SK-N-SH treated with all-trans-retinoic acid at 6 μM for 48 hours (cell line): ENCODE results near the gene ANKHD1.

ENCODE experiments used
- ATAC-seq: fragments of 200-7000 bp; cut with Tn5 transposase; 3 replicates; pipeline ENCODE4 v1.9.1; 2020; ENCODE audit warnings: mild to moderate bottlenecking, moderate library complexity
- BACH2 ChIP-seq: fragments of 250-450 bp; sonication (Bioruptor Pico); IDR thresholded peaks from 2 replicates; pipeline ENCODE4 v1.9.0; 2021; ENCODE audit warnings: mild to moderate bottlenecking, borderline replicate concordance
- CSDC2 ChIP-seq: fragments of 250-450 bp; sonication (Bioruptor Pico); IDR thresholded peaks from 2 replicates; pipeline ENCODE4 v1.5.0; 2020; ENCODE audit warnings: mild to moderate bottlenecking, moderate library complexity
- ESRRG ChIP-seq: fragments of 250-450 bp; sonication (Bioruptor Pico); IDR thresholded peaks from 2 replicates; pipeline ENCODE4 v1.6.1; 2021; ENCODE audit warnings: mild to moderate bottlenecking
- GLIS3 ChIP-seq: fragments of 250-450 bp; sonication (Bioruptor Pico); IDR thresholded peaks from 2 replicates; pipeline ENCODE4 v1.5.0; 2020; ENCODE audit warnings: mild to moderate bottlenecking, moderate library complexity
- ISL1 ChIP-seq: fragments of 250-450 bp; sonication (Bioruptor Pico); IDR thresholded peaks from 2 replicates; pipeline ENCODE4 v2.1.2; 2022; ENCODE audit warnings: mild to moderate bottlenecking, moderate library complexity
- OSR1 ChIP-seq: fragments of 250-450 bp; sonication (Bioruptor Pico); IDR thresholded peaks from 2 replicates; pipeline ENCODE4 v1.8.0; 2022; ENCODE audit warnings: moderate library complexity, mild to moderate bottlenecking, inconsistent platforms
- RARB ChIP-seq: fragments of 250-450 bp; sonication (Bioruptor Pico); IDR thresholded peaks from 2 replicates; pipeline ENCODE4 v1.8.0; 2021; ENCODE audit warnings: mild to moderate bottlenecking, moderate library complexity
- SNAI2 ChIP-seq: fragments of 250-450 bp; sonication (Bioruptor Pico); IDR thresholded peaks from 2 replicates; pipeline ENCODE4 v1.5.0; 2020; ENCODE audit warnings: mild to moderate bottlenecking, moderate library complexity
- TCF4 ChIP-seq: fragments of 250-450 bp; sonication (Bioruptor Pico); IDR thresholded peaks from 2 replicates; pipeline ENCODE4 v1.8.0; 2021; ENCODE audit warnings: mild to moderate bottlenecking, moderate library complexity, borderline replicate concordance
- ZC3H10 ChIP-seq: fragments of 250-450 bp; sonication (Bioruptor Pico); IDR thresholded peaks from 2 replicates; pipeline ENCODE4 v1.5.1; 2021; ENCODE audit warnings: mild to moderate bottlenecking, moderate library complexity
- ZFP3 ChIP-seq: fragments of 250-450 bp; sonication (Bioruptor Pico); IDR thresholded peaks from 2 replicates; pipeline ENCODE4 v1.5.0; 2020; ENCODE audit warnings: mild to moderate bottlenecking, moderate library complexity
- ZFP30 ChIP-seq: fragments of 450-650 bp; formaldehyde crosslinking; IDR thresholded peaks from 2 replicates; pipeline ENCODE4 v1.5.0; 2022; ENCODE audit warnings: mild to moderate bottlenecking, moderate library complexity
- ZNF565 ChIP-seq: fragments of 450-650 bp; formaldehyde crosslinking; conservative IDR thresholded peaks from 2 replicates; pipeline ENCODE4 v1.5.0; 2020; ENCODE audit warnings: low read depth, mild to moderate bottlenecking, moderate library complexity
- ZNF70 ChIP-seq: fragments of 450-650 bp; formaldehyde crosslinking; IDR thresholded peaks from 2 replicates; pipeline ENCODE4 v1.5.0; 2020; ENCODE audit warnings: mild to moderate bottlenecking, moderate library complexity
- ZNF8 ChIP-seq: fragments of 450-650 bp; formaldehyde crosslinking; IDR thresholded peaks from 2 replicates; pipeline ENCODE4 v1.5.0; 2020; ENCODE audit warnings: mild to moderate bottlenecking, moderate library complexity
- TF ChIP-seq, protein P1 (sequence below): fragments of 250-450 bp; sonication (Bioruptor Pico); IDR thresholded peaks from 2 replicates; pipeline ENCODE4 v1.5.1; 2020; ENCODE audit warnings: low read depth, mild to moderate bottlenecking, moderate library complexity
- TF ChIP-seq, protein P2 (sequence below): fragments of 250-450 bp; sonication (Bioruptor Pico); IDR thresholded peaks from 2 replicates; pipeline ENCODE4 v1.5.0; 2020; ENCODE audit warnings: mild to moderate bottlenecking, moderate library complexity
- TF ChIP-seq, protein P3 (sequence below): fragments of 250-450 bp; sonication (Bioruptor Pico); IDR thresholded peaks from 2 replicates; pipeline ENCODE4 v1.5.1; 2021; ENCODE audit warnings: mild to moderate bottlenecking, moderate library complexity
- TF ChIP-seq, protein P4 (sequence below): fragments of 250-450 bp; sonication (Bioruptor Pico); IDR thresholded peaks from 2 replicates; pipeline ENCODE4 v1.8.0; 2021; ENCODE audit warnings: low read depth, mild to moderate bottlenecking, moderate library complexity, borderline replicate concordance

The ANKHD1 gene

DNA sequence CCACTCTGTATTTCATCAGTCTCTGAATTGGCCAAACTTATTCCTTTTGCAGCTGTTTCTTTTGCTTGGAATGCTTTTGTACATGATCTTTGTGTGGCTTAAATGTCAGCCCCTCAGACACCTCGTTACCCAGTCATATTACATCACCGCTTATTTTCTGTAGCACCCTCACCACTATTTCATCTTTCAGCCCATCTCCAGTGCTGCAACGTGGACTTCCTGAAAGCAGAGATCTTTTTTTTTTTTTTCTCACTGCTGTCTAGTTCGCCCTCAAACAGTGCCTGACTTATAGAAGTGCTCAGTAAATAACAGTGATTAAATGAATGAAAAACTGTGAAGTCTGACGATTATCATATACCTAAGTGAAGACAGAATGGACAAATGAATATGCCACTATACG lies 154.8 kb downstream of the ANKHD1 start:
- no peak for TF ChIP-seq ISL1 (CRISPR knock-in tag)
- TF ChIP-seq, all 23 proteins: peak for 0
- ATAC-seq: peak; percentile 24

DNA sequence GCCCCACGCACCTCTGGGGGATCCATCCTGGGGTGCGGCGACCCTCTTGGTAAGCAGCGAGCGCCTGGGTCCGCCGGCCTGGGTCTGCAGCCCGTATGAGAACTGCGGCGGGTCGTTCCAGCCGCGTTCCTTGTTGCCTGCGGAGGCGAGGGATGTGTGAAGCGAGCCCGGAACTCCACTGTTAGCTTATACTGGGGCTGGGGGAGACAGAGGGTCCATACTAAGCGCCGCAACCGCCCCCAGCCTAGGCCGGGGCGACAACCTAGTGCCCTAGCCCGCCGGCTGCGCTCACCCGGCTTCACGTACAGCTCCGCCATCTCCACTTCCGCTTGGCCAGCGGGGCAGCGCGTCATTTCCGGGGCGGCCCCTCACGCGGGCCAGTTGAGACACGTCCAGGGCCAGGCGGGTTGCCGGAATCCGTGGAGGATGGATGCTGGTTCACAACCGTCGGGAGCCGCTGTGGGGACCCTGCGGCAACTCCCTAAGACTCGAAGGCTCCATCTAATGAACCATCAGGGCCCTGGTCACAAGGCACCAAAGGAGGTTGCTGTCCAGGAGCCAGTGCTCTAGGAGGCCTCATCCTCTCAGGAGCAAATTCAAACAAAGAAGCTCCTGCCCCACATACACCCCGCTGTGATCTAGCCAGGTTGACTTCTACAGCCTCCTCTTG lies 155.6 kb downstream of the ANKHD1 start, which contains the start of gene SRA1:
TSS of gene SRA1 (minus strand) at position 338 of the 670 bp plus-strand sequence. CDS start at position 317, 21 bp downstream.
- peak; percentile 97 for ATAC-seq
- TF ChIP-seq ZFP3: peak; percentile 45; the same call in 1 of the 2 replicates
- no peak for TF ChIP-seq ZNF70 (CRISPR knock-in tag)
- TF ChIP-seq, protein P1, sequence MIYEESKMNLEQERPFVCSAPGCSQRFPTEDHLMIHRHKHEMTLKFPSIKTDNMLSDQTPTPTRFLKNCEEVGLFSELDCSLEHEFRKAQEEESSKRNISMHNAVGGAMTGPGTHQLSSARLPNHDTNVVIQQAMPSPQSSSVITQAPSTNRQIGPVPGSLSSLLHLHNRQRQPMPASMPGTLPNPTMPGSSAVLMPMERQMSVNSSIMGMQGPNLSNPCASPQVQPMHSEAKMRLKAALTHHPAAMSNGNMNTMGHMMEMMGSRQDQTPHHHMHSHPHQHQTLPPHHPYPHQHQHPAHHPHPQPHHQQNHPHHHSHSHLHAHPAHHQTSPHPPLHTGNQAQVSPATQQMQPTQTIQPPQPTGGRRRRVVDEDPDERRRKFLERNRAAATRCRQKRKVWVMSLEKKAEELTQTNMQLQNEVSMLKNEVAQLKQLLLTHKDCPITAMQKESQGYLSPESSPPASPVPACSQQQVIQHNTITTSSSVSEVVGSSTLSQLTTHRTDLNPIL (CRISPR knock-in tag): no peak
- 0 out of 2 replicates have a peak, but pooled peaks have one; percentile 20 for TF ChIP-seq SNAI2 (CRISPR knock-in tag)
- TF ChIP-seq ZC3H10: 0 out of 2 replicates have a peak, but pooled peaks have one; percentile 4
- no peak for TF ChIP-seq ESRRG (CRISPR knock-in tag)
- no peak for TF ChIP-seq TCF4 (CRISPR knock-in tag)
- no peak; the same call in 1 of the 2 replicates for TF ChIP-seq RARB
- TF ChIP-seq CSDC2 (CRISPR knock-in tag): peak; percentile 76
- TF ChIP-seq, protein P2, sequence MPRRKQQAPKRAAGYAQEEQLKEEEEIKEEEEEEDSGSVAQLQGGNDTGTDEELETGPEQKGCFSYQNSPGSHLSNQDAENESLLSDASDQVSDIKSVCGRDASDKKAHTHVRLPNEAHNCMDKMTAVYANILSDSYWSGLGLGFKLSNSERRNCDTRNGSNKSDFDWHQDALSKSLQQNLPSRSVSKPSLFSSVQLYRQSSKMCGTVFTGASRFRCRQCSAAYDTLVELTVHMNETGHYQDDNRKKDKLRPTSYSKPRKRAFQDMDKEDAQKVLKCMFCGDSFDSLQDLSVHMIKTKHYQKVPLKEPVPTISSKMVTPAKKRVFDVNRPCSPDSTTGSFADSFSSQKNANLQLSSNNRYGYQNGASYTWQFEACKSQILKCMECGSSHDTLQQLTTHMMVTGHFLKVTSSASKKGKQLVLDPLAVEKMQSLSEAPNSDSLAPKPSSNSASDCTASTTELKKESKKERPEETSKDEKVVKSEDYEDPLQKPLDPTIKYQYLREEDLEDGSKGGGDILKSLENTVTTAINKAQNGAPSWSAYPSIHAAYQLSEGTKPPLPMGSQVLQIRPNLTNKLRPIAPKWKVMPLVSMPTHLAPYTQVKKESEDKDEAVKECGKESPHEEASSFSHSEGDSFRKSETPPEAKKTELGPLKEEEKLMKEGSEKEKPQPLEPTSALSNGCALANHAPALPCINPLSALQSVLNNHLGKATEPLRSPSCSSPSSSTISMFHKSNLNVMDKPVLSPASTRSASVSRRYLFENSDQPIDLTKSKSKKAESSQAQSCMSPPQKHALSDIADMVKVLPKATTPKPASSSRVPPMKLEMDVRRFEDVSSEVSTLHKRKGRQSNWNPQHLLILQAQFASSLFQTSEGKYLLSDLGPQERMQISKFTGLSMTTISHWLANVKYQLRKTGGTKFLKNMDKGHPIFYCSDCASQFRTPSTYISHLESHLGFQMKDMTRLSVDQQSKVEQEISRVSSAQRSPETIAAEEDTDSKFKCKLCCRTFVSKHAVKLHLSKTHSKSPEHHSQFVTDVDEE (CRISPR knock-in tag): no peak
- no peak for TF ChIP-seq ZNF8
- TF ChIP-seq OSR1: no peak
- TF ChIP-seq, protein P3, sequence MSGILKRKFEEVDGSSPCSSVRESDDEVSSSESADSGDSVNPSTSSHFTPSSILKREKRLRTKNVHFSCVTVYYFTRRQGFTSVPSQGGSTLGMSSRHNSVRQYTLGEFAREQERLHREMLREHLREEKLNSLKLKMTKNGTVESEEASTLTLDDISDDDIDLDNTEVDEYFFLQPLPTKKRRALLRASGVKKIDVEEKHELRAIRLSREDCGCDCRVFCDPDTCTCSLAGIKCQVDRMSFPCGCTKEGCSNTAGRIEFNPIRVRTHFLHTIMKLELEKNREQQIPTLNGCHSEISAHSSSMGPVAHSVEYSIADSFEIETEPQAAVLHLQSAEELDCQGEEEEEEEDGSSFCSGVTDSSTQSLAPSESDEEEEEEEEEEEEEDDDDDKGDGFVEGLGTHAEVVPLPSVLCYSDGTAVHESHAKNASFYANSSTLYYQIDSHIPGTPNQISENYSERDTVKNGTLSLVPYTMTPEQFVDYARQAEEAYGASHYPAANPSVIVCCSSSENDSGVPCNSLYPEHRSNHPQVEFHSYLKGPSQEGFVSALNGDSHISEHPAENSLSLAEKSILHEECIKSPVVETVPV (CRISPR knock-in tag): no peak
- TF ChIP-seq, protein P4, sequence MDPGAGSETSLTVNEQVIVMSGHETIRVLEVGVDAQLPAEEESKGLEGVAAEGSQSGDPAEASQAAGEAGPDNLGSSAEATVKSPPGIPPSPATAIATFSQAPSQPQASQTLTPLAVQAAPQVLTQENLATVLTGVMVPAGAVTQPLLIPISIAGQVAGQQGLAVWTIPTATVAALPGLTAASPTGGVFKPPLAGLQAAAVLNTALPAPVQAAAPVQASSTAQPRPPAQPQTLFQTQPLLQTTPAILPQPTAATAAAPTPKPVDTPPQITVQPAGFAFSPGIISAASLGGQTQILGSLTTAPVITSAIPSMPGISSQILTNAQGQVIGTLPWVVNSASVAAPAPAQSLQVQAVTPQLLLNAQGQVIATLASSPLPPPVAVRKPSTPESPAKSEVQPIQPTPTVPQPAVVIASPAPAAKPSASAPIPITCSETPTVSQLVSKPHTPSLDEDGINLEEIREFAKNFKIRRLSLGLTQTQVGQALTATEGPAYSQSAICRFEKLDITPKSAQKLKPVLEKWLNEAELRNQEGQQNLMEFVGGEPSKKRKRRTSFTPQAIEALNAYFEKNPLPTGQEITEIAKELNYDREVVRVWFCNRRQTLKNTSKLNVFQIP: 0 out of 2 replicates have a peak, but pooled peaks have one; percentile 9
- TF ChIP-seq ISL1 (CRISPR knock-in tag): no peak
- no peak for TF ChIP-seq BACH2 (CRISPR knock-in tag)

DNA sequence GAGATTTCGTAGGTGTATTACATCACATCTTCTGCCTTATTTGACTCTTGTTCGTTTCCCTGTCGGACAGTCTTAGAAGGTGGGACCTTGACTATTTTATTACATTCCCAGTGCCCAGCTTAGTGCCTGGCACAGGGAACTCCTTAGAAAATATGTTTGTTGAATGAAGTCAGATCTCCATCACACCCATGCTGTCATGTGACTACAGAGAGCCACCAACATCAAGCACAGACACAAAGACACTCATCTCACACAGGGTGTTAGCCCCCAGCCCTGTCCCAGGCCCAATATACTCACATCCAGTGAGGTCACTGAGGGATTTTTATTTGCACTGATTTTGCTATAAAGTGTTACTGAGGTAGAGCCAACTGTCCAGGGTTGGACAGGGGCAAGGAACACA lies 156.3 kb downstream of the ANKHD1 start:
- no peak for ATAC-seq
- TF ChIP-seq, protein P4: no peak
- TF ChIP-seq ZFP30 (CRISPR knock-in tag) (no peak), ZC3H10 (no peak), RARB (no peak), ZNF8 (no peak), BACH2 (CRISPR knock-in tag) (no peak), ESRRG (CRISPR knock-in tag) (no peak), ZNF70 (CRISPR knock-in tag) (no peak), TCF4 (CRISPR knock-in tag) (no peak), GLIS3 (CRISPR knock-in tag) (no peak), ZFP3 (no peak), ISL1 (CRISPR knock-in tag) (no peak), OSR1 (no peak), SNAI2 (CRISPR knock-in tag) (no peak), CSDC2 (CRISPR knock-in tag) (no peak), ZNF565 (CRISPR knock-in tag) (no peak)
- TF ChIP-seq, protein P2 (CRISPR knock-in tag): no peak
- TF ChIP-seq, protein P3 (CRISPR knock-in tag): no peak
